HAP-1 (cell line): ENCODE measurements around the gene FGFBP3.

ENCODE experiments used
- DNase-seq, 2 experiments: peaks; one replicate each; pipeline ENCODE4 v3.0.0-alpha.2; 2016 to 2020; ENCODE audit warnings: low spot score in 2 of 2
- H3K27me3 ChIP-seq: fragments of 250-450 bp; sonication (Bioruptor Pico); 2 replicates; pipeline ENCODE4 v1.5.1; 2020; ENCODE audit warnings: low read depth, mild to moderate bottlenecking, moderate library complexity
- H3K36me3 ChIP-seq: fragments of 250-450 bp; sonication (Bioruptor Pico); replicated peaks from 2 replicates; pipeline ENCODE4 v1.5.1; 2020; ENCODE audit warnings: mild to moderate bottlenecking
- H3K4me1 ChIP-seq: fragments of 250-450 bp; sonication (Bioruptor Pico); 2 replicates; pipeline ENCODE4 v1.5.1; 2020; ENCODE audit warnings: mild to moderate bottlenecking
- H3K4me3 ChIP-seq: fragments of 250-450 bp; sonication (Bioruptor Pico); 2 replicates; pipeline ENCODE4 v1.5.1; 2020; ENCODE audit warnings: mild to moderate bottlenecking, moderate library complexity
- H3K9me3 ChIP-seq: fragments of 250-450 bp; sonication (Bioruptor Pico); 2 replicates; pipeline ENCODE4 v1.5.1; 2020; ENCODE audit warnings: mild to moderate bottlenecking, moderate library complexity
- in situ Hi-C: fragments of 300-500 bp; cut with MboI; formaldehyde crosslinking; loops from 3 replicates; pipeline ENCODE4 v1.14.3; 2020; ENCODE audit warnings: low sequenced_read_pairs, inconsistent platforms, mixed read lengths

The FGFBP3 gene

GRCh38 chr10:91891125-91892001, 17.9 kb downstream of the FGFBP3 start:
- DNase-seq, result no peak
- in situ Hi-C loops, result no loop called here

GRCh38 chr10:91887272-91888076, 21.8 kb downstream of the FGFBP3 start:
- Histone ChIP-seq H3K9me3 (no peaks in the 10 kb centered on the region), H3K4me1 (peaks cover 26% of the 10 kb centered on the region), H3K36me3 (no peaks in the 10 kb centered on the region), H3K4me3 (no peak overlapping the region), H3K27me3 (no peaks in the 10 kb centered on the region)
- in situ Hi-C loops, result no loop called here
- no peak for DNase-seq

More at GRCh38 chr10:91891125-91892001, 17.9 kb downstream of the FGFBP3 start:
- H3K27me3 ChIP-seq, result no peaks in the 10 kb centered on the region
- H3K9me3 ChIP-seq, result no peaks in the 10 kb centered on the region
- no peak overlapping the region for H3K4me3 ChIP-seq
- no peaks in the 10 kb centered on the region for H3K4me1 ChIP-seq
- H3K36me3 ChIP-seq, result no peaks in the 10 kb centered on the region

GRCh38 chr10:91886954-91887271, 22.4 kb downstream of the FGFBP3 start:
- Histone ChIP-seq H3K36me3 (no peaks in the 10 kb centered on the region), H3K9me3 (no peaks in the 10 kb centered on the region), H3K4me1 (peaks cover 26% of the 10 kb centered on the region), H3K27me3 (no peaks in the 10 kb centered on the region), H3K4me3 (no peak overlapping the region)
- in situ Hi-C loops, result no loop called here
- DNase-seq, result no peak

GRCh38 chr10:91885362-91886079, 23.8 kb downstream of the FGFBP3 start:
- Histone ChIP-seq H3K4me1 (peaks cover 30% of the 10 kb centered on the region), H3K4me3 (no peak overlapping the region), H3K27me3 (no peaks in the 10 kb centered on the region), H3K36me3 (no peaks in the 10 kb centered on the region), H3K9me3 (no peaks in the 10 kb centered on the region)
- in situ Hi-C loops, result no loop called here
- peak; percentile 63 to 64 for DNase-seq

- no peak overlapping the region for H3K4me3 ChIP-seq
- no peaks in the 10 kb centered on the region for H3K9me3 ChIP-seq
- in situ Hi-C loops, result no loop called here
- no peaks in the 10 kb centered on the region for H3K27me3 ChIP-seq
- no peaks in the 10 kb centered on the region for H3K36me3 ChIP-seq
- no peak for DNase-seq
- H3K4me1 ChIP-seq, result peaks cover 37% of the 10 kb centered on the region
These were observed 24.8 kb downstream of the FGFBP3 start for GRCh38 chr10:91884536-91884935.

GRCh38 chr10:91883549-91884444, 25.5 kb downstream of the FGFBP3 start:
- no peaks in the 10 kb centered on the region for H3K36me3 ChIP-seq
- no peak overlapping the region for H3K4me3 ChIP-seq
- in situ Hi-C loops, result no loop called here
- H3K9me3 ChIP-seq, result no peaks in the 10 kb centered on the region
- H3K4me1 ChIP-seq, result peaks cover 44% of the 10 kb centered on the region
- H3K27me3 ChIP-seq, result no peaks in the 10 kb centered on the region
- DNase-seq, result peak; percentile 35 to 47

DNA sequence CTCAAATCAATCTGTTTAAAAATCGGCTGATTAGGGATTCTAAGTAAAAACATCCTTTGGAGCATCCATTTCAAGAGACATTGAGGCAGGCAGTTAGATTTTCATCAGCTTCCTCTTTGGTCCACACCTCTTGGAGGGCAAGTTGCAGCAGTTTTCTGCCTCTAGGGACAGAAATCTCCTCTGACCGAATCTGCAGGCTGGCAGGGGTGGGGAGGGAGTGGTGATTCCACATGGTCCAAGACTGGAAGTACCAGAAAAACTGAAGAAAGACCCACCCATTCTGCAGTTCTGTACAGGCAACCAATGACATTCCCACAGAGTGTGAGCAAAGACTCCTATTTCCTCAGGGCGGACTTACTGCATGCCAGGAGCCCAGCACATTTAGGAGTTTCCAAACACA, 29.0 kb downstream of the FGFBP3 start:
- Histone ChIP-seq H3K4me1 (peaks cover 37% of the 10 kb centered on the region), H3K27me3 (no peaks in the 10 kb centered on the region), H3K9me3 (no peaks in the 10 kb centered on the region), H3K36me3 (no peaks in the 10 kb centered on the region), H3K4me3 (no peak overlapping the region)
- in situ Hi-C loops, result no loop called here
- DNase-seq, result peak in 1 of 2 experiments; percentile 52

DNA sequence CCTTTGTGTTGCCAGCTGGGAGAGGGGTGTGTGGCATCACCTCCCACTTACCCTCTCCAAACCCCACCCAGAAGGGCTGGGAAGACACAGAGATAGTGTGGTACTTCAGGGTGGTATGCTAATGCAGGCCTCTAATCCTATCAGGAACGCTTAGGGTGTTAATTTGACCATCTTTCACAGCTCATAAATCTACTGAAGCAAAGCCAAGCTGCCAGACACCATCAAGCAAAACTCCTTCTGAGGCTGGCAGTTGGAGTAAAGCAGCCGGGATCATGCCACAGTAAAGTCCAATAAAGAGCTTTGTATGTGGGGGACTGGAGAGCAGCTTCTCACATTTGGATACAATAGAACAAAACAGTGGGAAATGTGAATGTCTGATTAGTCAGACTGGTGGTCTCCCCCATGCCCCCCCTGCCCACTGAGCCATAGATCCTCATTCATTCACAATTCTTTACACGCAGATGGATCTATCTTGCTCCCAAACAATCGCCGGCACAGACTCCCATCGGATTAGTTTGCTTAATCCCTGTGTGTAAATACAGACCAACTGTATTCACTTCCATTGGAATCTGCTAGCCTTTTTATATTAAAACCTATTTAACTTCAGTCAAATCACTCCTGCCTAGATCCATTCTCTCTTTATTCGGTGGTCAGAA, 29.6 kb downstream of the FGFBP3 start:
- in situ Hi-C loops, result no loop called here
- DNase-seq, result peak; percentile 86 to 95
- Histone ChIP-seq H3K9me3 (no peaks in the 10 kb centered on the region), H3K4me3 (no peak overlapping the region), H3K27me3 (no peaks in the 10 kb centered on the region), H3K4me1 (peaks cover 31% of the 10 kb centered on the region), H3K36me3 (no peaks in the 10 kb centered on the region)

GRCh38 chr10:91875779-91876178, 33.5 kb downstream of the FGFBP3 start:
- Histone ChIP-seq H3K27me3 (no peaks in the 10 kb centered on the region), H3K4me1 (peaks cover 20% of the 10 kb centered on the region), H3K4me3 (no peak overlapping the region), H3K9me3 (no peaks in the 10 kb centered on the region), H3K36me3 (no peaks in the 10 kb centered on the region)
- in situ Hi-C loops, result no loop called here
- DNase-seq, result no peak

DNA sequence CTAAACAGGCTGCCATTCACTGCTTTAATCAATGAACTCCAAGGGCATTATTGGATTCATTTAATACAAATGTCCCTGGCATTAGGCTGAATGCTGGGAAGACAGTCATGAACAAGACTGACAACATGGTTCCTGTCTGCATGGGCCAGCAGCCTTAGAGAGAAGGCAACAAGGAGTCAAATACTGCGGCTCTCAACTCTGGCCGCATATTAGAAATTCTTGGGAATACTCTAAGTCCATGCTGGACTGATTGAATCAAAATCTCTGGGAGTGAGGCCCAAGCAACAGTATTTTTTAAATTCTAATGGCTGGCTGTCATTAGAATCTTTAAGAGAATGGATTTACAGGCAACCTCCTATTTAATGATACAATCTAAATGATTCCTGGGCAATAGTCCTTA, 34.1 kb downstream of the FGFBP3 start:
- Histone ChIP-seq H3K4me3 (no peak overlapping the region), H3K9me3 (no peaks in the 10 kb centered on the region), H3K36me3 (no peaks in the 10 kb centered on the region), H3K27me3 (no peaks in the 10 kb centered on the region), H3K4me1 (peaks cover 14% of the 10 kb centered on the region)
- no peak for DNase-seq
- in situ Hi-C loops, result no loop called here

GRCh38 chr10:91865562-91866081, 43.7 kb downstream of the FGFBP3 start:
- H3K4me1 ChIP-seq, result peaks cover 9% of the 10 kb centered on the region
- in situ Hi-C loops, result no loop called here

GRCh38 chr10:91864744-91865143, 44.5 kb downstream of the FGFBP3 start:
- Histone ChIP-seq H3K4me1 (peaks cover 11% of the 10 kb centered on the region), H3K27me3 (no peaks in the 10 kb centered on the region), H3K4me3 (no peak overlapping the region), H3K9me3 (no peaks in the 10 kb centered on the region), H3K36me3 (peaks cover 15% of the 10 kb centered on the region)
- in situ Hi-C loops, result no loop called here
- DNase-seq, result no peak

More at GRCh38 chr10:91865562-91866081, 43.7 kb downstream of the FGFBP3 start:
- Histone ChIP-seq H3K27me3 (no peaks in the 10 kb centered on the region), H3K36me3 (peaks cover 15% of the 10 kb centered on the region), H3K4me3 (no peak overlapping the region), H3K9me3 (no peaks in the 10 kb centered on the region)
- peak in 1 of 2 experiments; percentile 43 for DNase-seq
